ENCODE data around the gene ADAMTSL1. TPM values are rescaled to one million over a fixed set of nuclear protein-coding genes. Genes with fewer than 3 reads are reported as not detected.
A peak's percentile ranks its signal among the peaks of the same experiment; 100 is the strongest.

Gene ADAMTSL1
- total and polyA plus RNA-seq, 8 donors = 1.1 to 98.8 (median 8.4) TPM

- TF ChIP-seq POLR2AphosphoS5 (IDR thresholded peaks at IDR 0.05) = no peak
- TF ChIP-seq EP300 (IDR thresholded peaks at IDR 0.05) = no peak
- TF ChIP-seq CTCF (IDR thresholded peaks at IDR 0.05) = no peak
- TF ChIP-seq POLR2A (IDR thresholded peaks at IDR 0.05) = no peak
- intact Hi-C loops (cut with DNase I; ENCODE audit: low total_unique reads) = no loop called here
- no peaks in the 10 kb centered on the region for H3K9me3 ChIP-seq
- no peak overlapping the region for H3K27ac ChIP-seq
- no peaks in the 10 kb centered on the region for H3K27me3 ChIP-seq
- no peaks in the 10 kb centered on the region for H3K36me3 ChIP-seq
- no peak for DNase-seq
- 75 to 78% (median 77%) methylated on average over 2 of the region's 2 CpGs for WGBS, 5 donors
- peaks cover 0 to 4% (median under 1%) of the 10 kb centered on the region in 4 donors for H3K4me1 ChIP-seq
- H3K4me3 ChIP-seq = no peak overlapping the region
Observed at GRCh38 chr9:18761742-18762300, 287.9 kb downstream of the ADAMTSL1 start.

- intact Hi-C loops (cut with DNase I; ENCODE audit: low total_unique reads) = no loop called here
Observed at GRCh38 chr9:18766989-18767550, 293.1 kb downstream of the ADAMTSL1 start.

GRCh38 chr9:18768951-18769622 lies 295.1 kb downstream of the ADAMTSL1 start:
- H3K4me3 ChIP-seq = no peak overlapping the region
- H3K36me3 ChIP-seq = no peaks in the 10 kb centered on the region
- intact Hi-C loops (cut with DNase I; ENCODE audit: low total_unique reads) = no loop called here
- TF ChIP-seq CTCF (IDR thresholded peaks at IDR 0.05) = no peak
- no peak for TF ChIP-seq POLR2AphosphoS5 (IDR thresholded peaks at IDR 0.05)
- no peak for TF ChIP-seq POLR2A (IDR thresholded peaks at IDR 0.05)
- no peak for TF ChIP-seq EP300 (IDR thresholded peaks at IDR 0.05)
- no peaks in the 10 kb centered on the region for H3K27me3 ChIP-seq
- no peak for DNase-seq
- H3K9me3 ChIP-seq = no peaks in the 10 kb centered on the region
- H3K27ac ChIP-seq = no peak overlapping the region
- peaks cover 0 to 5% (median 0%) of the 10 kb centered on the region in 4 donors for H3K4me1 ChIP-seq
- WGBS, 5 donors = 80 to 89% (median 85%) methylated on average over 6 of the region's 6 CpGs

More at GRCh38 chr9:18766989-18767550, 293.1 kb downstream of the ADAMTSL1 start:
- no peaks in the 10 kb centered on the region for H3K36me3 ChIP-seq
- H3K27ac ChIP-seq = no peak overlapping the region
- TF ChIP-seq POLR2AphosphoS5 (IDR thresholded peaks at IDR 0.05) (no peak), CTCF (IDR thresholded peaks at IDR 0.05) (no peak), POLR2A (IDR thresholded peaks at IDR 0.05) (no peak), EP300 (IDR thresholded peaks at IDR 0.05) (no peak)
- H3K4me1 ChIP-seq = peaks cover 0 to 5% (median 0%) of the 10 kb centered on the region in 4 donors
- 86 to 96% (median 93%) methylated on average over 3 of the region's 3 CpGs for WGBS, 5 donors
- no peak overlapping the region for H3K4me3 ChIP-seq
- no peak for DNase-seq
- no peaks in the 10 kb centered on the region for H3K27me3 ChIP-seq
- H3K9me3 ChIP-seq = no peaks in the 10 kb centered on the region

GRCh38 chr9:18770131-18770908 lies 296.4 kb downstream of the ADAMTSL1 start:
- Histone ChIP-seq H3K27me3 (no peaks in the 10 kb centered on the region), H3K27ac (peak overlapping the region in 3 of 5 donors; percentile 6 to 47 (median 23)), H3K36me3 (no peaks in the 10 kb centered on the region), H3K4me3 (no peak overlapping the region), H3K9me3 (no peaks in the 10 kb centered on the region), H3K4me1 (peaks cover 0 to 5% (median 0%) of the 10 kb centered on the region in 4 donors)
- WGBS, 5 donors = 77 to 93% (median 92%) methylated on average over 10 of the region's 10 CpGs
- DNase-seq = peak in 1 of 2 donors; percentile 57
- TF ChIP-seq CTCF (IDR thresholded peaks at IDR 0.05) = no peak
- no peak for TF ChIP-seq EP300 (IDR thresholded peaks at IDR 0.05)
- TF ChIP-seq POLR2AphosphoS5 (IDR thresholded peaks at IDR 0.05) = peak in 1 of 3 donors; percentile 69
- no peak for TF ChIP-seq POLR2A (IDR thresholded peaks at IDR 0.05)
- intact Hi-C loops (cut with DNase I; ENCODE audit: low total_unique reads) = no loop called here

Data from stomach (tissue), 9 donors.